MM.1S (cell line): ENCODE measurements around the gene IGSF8.

Source experiments
- DNase-seq: peaks from one replicate; pipeline ENCODE4 v3.0.0-alpha.2; 2015
- H2AFZ ChIP-seq: fragments of 300-600 bp; sonication (generic); 2 replicates; pipeline ENCODE4 v1.6.0; 2016; ENCODE audit warnings: antibody characterized with exemption, low read length
- H3F3A ChIP-seq: fragments of 300-600 bp; sonication (generic); 2 replicates; pipeline ENCODE4 v1.6.1; 2016; ENCODE audit warnings: mild to moderate bottlenecking, antibody characterized with exemption, low read length, moderate library complexity, mixed read lengths; ENCODE audit not compliant: insufficient read depth
- H3K27ac ChIP-seq: fragments of 300-600 bp; sonication (generic); 2 replicates; pipeline ENCODE4 v1.5.1; 2016; ENCODE audit warnings: mild to moderate bottlenecking, low read length
- H3K27me3 ChIP-seq: fragments of 300-600 bp; sonication (generic); replicated peaks from 2 replicates; pipeline ENCODE4 v1.6.0; 2016; ENCODE audit warnings: low read length; ENCODE audit not compliant: insufficient read depth
- H3K36me3 ChIP-seq: fragments of 300-600 bp; sonication (generic); replicated peaks from 2 replicates; pipeline ENCODE4 v1.6.1; 2016; ENCODE audit warnings: mild to moderate bottlenecking, low read length, mixed read lengths; ENCODE audit not compliant: insufficient read depth
- H3K4me1 ChIP-seq: fragments of 300-600 bp; sonication (generic); 2 replicates; pipeline ENCODE4 v1.6.1; 2016; ENCODE audit warnings: low read length, mixed read lengths
- H3K4me2 ChIP-seq: fragments of 300-600 bp; sonication (generic); 2 replicates; pipeline ENCODE4 v1.6.0; 2016; ENCODE audit warnings: low read depth, low read length
- H3K4me3 ChIP-seq: fragments of 300-600 bp; sonication (generic); 2 replicates; pipeline ENCODE4 v1.5.1; 2016; ENCODE audit warnings: low read length, mixed read lengths
- H3K79me2 ChIP-seq: fragments of 300-600 bp; sonication (generic); 2 replicates; pipeline ENCODE4 v1.6.1; 2016; ENCODE audit warnings: mixed run types, low read length, mixed read lengths
- H3K9ac ChIP-seq: fragments of 300-600 bp; sonication (generic); 2 replicates; pipeline ENCODE4 v1.6.1; 2016; ENCODE audit warnings: low read length, mixed read lengths
- H3K9me2 ChIP-seq: fragments of 300-600 bp; sonication (generic); replicated peaks from 2 replicates; pipeline ENCODE4 v1.6.1; 2016; ENCODE audit warnings: mild to moderate bottlenecking, low read length, mixed read lengths; ENCODE audit not compliant: insufficient read depth
- H3K9me3 ChIP-seq: fragments of 300-600 bp; sonication (generic); replicated peaks from 2 replicates; pipeline ENCODE4 v1.6.1; 2016; ENCODE audit warnings: mild to moderate bottlenecking, low read length, mixed read lengths; ENCODE audit not compliant: insufficient read depth
- H4K20me1 ChIP-seq: fragments of 300-600 bp; sonication (generic); 2 replicates; pipeline ENCODE4 v1.6.1; 2016; ENCODE audit warnings: mild to moderate bottlenecking, low read length, moderate library complexity, mixed read lengths; ENCODE audit not compliant: insufficient read depth
- CTCF ChIP-seq: fragments of 300-600 bp; sonication (generic); IDR thresholded peaks from 2 replicates; pipeline ENCODE4 v1.5.1; 2016; ENCODE audit warnings: antibody characterized with exemption, low read length, mixed read lengths
- EZH2 ChIP-seq: fragments of 300-600 bp; sonication (generic); optimal IDR thresholded peaks from 2 replicates; pipeline ENCODE3; 2017; ENCODE audit warnings: low read depth, mild to moderate bottlenecking, antibody characterized with exemption, low read length, mixed read lengths
- EZH2phosphoT487 ChIP-seq: fragments of 300-600 bp; sonication (generic); IDR thresholded peaks from 2 replicates; pipeline ENCODE4 v1.6.1; 2018; ENCODE audit warnings: antibody characterized with exemption, low read length

IGSF8 gene

GRCh38 chr1:160144921-160145320 lies 46.5 kb upstream of the IGSF8 start:
- Histone ChIP-seq H3K9ac (no peak overlapping the region), H3K4me3 (no peak overlapping the region), H3K4me1 (no peaks in the 10 kb centered on the region), H3K79me2 (no peaks in the 10 kb centered on the region), H3K9me2 (no peaks in the 10 kb centered on the region), H4K20me1 (no peaks in the 10 kb centered on the region), H3K9me3 (no peaks in the 10 kb centered on the region), H3K27ac (no peak overlapping the region), H2AFZ (no peak overlapping the region), H3F3A (no peaks in the 10 kb centered on the region), H3K36me3 (no peaks in the 10 kb centered on the region), H3K4me2 (no peak overlapping the region), H3K27me3 (no peaks in the 10 kb centered on the region)
- no peak for DNase-seq
- TF ChIP-seq CTCF (no peak), EZH2 (no peak), EZH2phosphoT487 (no peak)

- Histone ChIP-seq H3K4me3 (no peak overlapping the region), H3K27ac (no peak overlapping the region), H3F3A (no peaks in the 10 kb centered on the region), H4K20me1 (no peaks in the 10 kb centered on the region), H3K79me2 (no peaks in the 10 kb centered on the region), H3K36me3 (no peaks in the 10 kb centered on the region), H3K9me3 (no peaks in the 10 kb centered on the region), H3K9ac (no peak overlapping the region), H3K9me2 (no peaks in the 10 kb centered on the region), H2AFZ (no peak overlapping the region), H3K27me3 (no peaks in the 10 kb centered on the region), H3K4me2 (no peak overlapping the region), H3K4me1 (no peaks in the 10 kb centered on the region)
- TF ChIP-seq CTCF = no peak
- DNase-seq = no peak
Measured at GRCh38 chr1:160143695-160144094, 45.3 kb upstream of the IGSF8 start.

GRCh38 chr1:160139840-160140239 lies 41.4 kb upstream of the IGSF8 start:
- Histone ChIP-seq H2AFZ (no peak overlapping the region), H3K36me3 (no peaks in the 10 kb centered on the region), H4K20me1 (no peaks in the 10 kb centered on the region), H3K4me1 (no peaks in the 10 kb centered on the region), H3K9ac (no peak overlapping the region), H3K9me2 (no peaks in the 10 kb centered on the region), H3K27ac (no peak overlapping the region), H3F3A (no peaks in the 10 kb centered on the region), H3K4me2 (no peak overlapping the region), H3K27me3 (no peaks in the 10 kb centered on the region), H3K79me2 (no peaks in the 10 kb centered on the region), H3K4me3 (no peak overlapping the region), H3K9me3 (no peaks in the 10 kb centered on the region)
- DNase-seq = no peak
- TF ChIP-seq EZH2 = no peak

- Histone ChIP-seq H3K36me3 (no peaks in the 10 kb centered on the region), H3K9me2 (no peaks in the 10 kb centered on the region)
Measured at GRCh38 chr1:160137216-160137862, 38.9 kb upstream of the IGSF8 start.

More at GRCh38 chr1:160137216-160137862, 38.9 kb upstream of the IGSF8 start:
- Histone ChIP-seq H3K4me1 (no peaks in the 10 kb centered on the region), H3K4me2 (no peak overlapping the region), H3K9ac (no peak overlapping the region), H3K9me3 (no peaks in the 10 kb centered on the region), H3K27me3 (no peaks in the 10 kb centered on the region), H3K4me3 (no peak overlapping the region), H2AFZ (no peak overlapping the region), H3F3A (no peaks in the 10 kb centered on the region), H3K27ac (no peak overlapping the region), H4K20me1 (no peaks in the 10 kb centered on the region), H3K79me2 (no peaks in the 10 kb centered on the region)
- DNase-seq = no peak
- TF ChIP-seq EZH2phosphoT487 (no peak), EZH2 (no peak), CTCF (no peak)
